HG02759 (cell line): ENCODE data around the gene FTO.

Source experiments
- ATAC-seq: cut with Tn5 transposase; IDR thresholded peaks from one replicate; pipeline ENCODE4 v1.9.1; 2021; ENCODE audit warnings: mild to moderate bottlenecking, moderate library complexity; ENCODE audit not compliant: unreplicated experiment

FTO gene

GRCh38 chr16:53892155-53892554, 188.2 kb downstream of the FTO start:
- ATAC-seq, result no peak

GRCh38 chr16:53893731-53894435, 189.9 kb downstream of the FTO start:
- no peak for ATAC-seq

- ATAC-seq, result no peak
These were observed 190.7 kb downstream of the FTO start for GRCh38 chr16:53894686-53895085.

GRCh38 chr16:53895433-53895832, 191.5 kb downstream of the FTO start:
- ATAC-seq, result no peak

GRCh38 chr16:53895851-53896250, 191.9 kb downstream of the FTO start:
- no peak for ATAC-seq

GRCh38 chr16:53896722-53897121, 192.8 kb downstream of the FTO start:
- ATAC-seq, result no peak

GRCh38 chr16:53898993-53899392, 195.0 kb downstream of the FTO start:
- no peak for ATAC-seq

GRCh38 chr16:53899431-53899830, 195.5 kb downstream of the FTO start:
- no peak for ATAC-seq

GRCh38 chr16:53900667-53901066, 196.7 kb downstream of the FTO start:
- ATAC-seq, result no peak

- ATAC-seq, result no peak
These were observed 197.5 kb downstream of the FTO start for GRCh38 chr16:53901408-53901807.

GRCh38 chr16:53904533-53904932, 200.6 kb downstream of the FTO start:
- no peak for ATAC-seq

GRCh38 chr16:53905028-53905427, 201.1 kb downstream of the FTO start:
- no peak for ATAC-seq

GRCh38 chr16:53908731-53909130, 204.8 kb downstream of the FTO start:
- no peak for ATAC-seq

- ATAC-seq, result no peak
These were observed 207.0 kb downstream of the FTO start for GRCh38 chr16:53910990-53911389.

- ATAC-seq, result no peak
These were observed 207.6 kb downstream of the FTO start for GRCh38 chr16:53911513-53911912.

- ATAC-seq, result no peak
These were observed 208.2 kb downstream of the FTO start for GRCh38 chr16:53912155-53912554.

- no peak for ATAC-seq
These were observed 209.3 kb downstream of the FTO start for GRCh38 chr16:53913099-53913870.

GRCh38 chr16:53913920-53914319, 210.0 kb downstream of the FTO start:
- no peak for ATAC-seq

- ATAC-seq, result no peak
These were observed 210.8 kb downstream of the FTO start for GRCh38 chr16:53914736-53915135.

- no peak for ATAC-seq
These were observed 211.7 kb downstream of the FTO start for GRCh38 chr16:53915452-53916160.

GRCh38 chr16:53920988-53921387, 217.0 kb downstream of the FTO start:
- ATAC-seq, result no peak
